ENCODE data around the gene PITPNC1. TPM values are rescaled to one million over a fixed set of nuclear protein-coding genes. Genes with fewer than 3 reads are reported as not detected.
A peak's percentile ranks its signal among the peaks of the same experiment; 100 is the strongest.

The PITPNC1 gene
- total RNA-seq, 4 donors from 2014 or later, result 7.6 to 30.1 (median 15.1) TPM

DNA sequence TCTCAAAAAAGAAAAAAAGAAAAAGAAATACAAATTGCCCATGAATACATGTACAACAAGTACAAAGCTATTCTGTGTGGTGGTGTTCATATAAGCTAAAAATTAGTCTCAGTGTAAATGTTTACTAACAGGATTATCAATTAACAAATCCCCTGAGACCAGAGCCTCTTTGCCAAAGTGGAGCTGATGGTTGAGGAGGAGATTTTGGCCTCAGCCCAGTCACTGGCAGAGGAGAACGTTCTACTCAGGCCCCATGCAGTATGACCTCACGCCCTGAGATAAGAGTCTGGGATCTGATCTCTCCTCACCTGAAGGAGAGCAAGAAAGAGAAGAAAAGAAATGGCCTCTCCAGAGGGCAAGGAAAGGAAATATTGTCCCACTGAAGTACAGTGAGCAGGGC, 305.1 kb downstream of the PITPNC1 start:
- no peak overlapping the region for H3K27ac ChIP-seq
- no peaks in the 10 kb centered on the region for H3K4me1 ChIP-seq
- H3K36me3 ChIP-seq, result no peaks in the 10 kb centered on the region
- no peak for ATAC-seq
- TF ChIP-seq POLR2A (IDR thresholded peaks at IDR 0.05) (no peak), POLR2AphosphoS5 (IDR thresholded peaks at IDR 0.05) (no peak), CTCF (IDR thresholded peaks at IDR 0.05) (no peak), EP300 (IDR thresholded peaks at IDR 0.05) (no peak)
- H3K4me3 ChIP-seq, result no peak overlapping the region
- no peaks in the 10 kb centered on the region for H3K27me3 ChIP-seq
- 48 to 60% methylated on average over 2 of the region's 2 CpGs for WGBS, 2 donors (ENCODE audit: low coverage in 1 of 2)
- H3K9me3 ChIP-seq, result no peaks in the 10 kb centered on the region

- Histone ChIP-seq H3K36me3 (no peaks in the 10 kb centered on the region), H3K9me3 (no peaks in the 10 kb centered on the region), H3K4me1 (peaks cover 0 to 4% (median 0%) of the 10 kb centered on the region in 3 donors), H3K4me3 (no peak overlapping the region), H3K27me3 (no peaks in the 10 kb centered on the region), H3K27ac (no peak overlapping the region)
- ATAC-seq, result no peak
- WGBS, 2 donors (ENCODE audit: low coverage in 1 of 2), result 88 to 100% methylated on average over 3 of the region's 3 CpGs
- no peak for TF ChIP-seq EP300 (IDR thresholded peaks at IDR 0.05)
- TF ChIP-seq CTCF (IDR thresholded peaks at IDR 0.05), result no peak
- TF ChIP-seq POLR2A (IDR thresholded peaks at IDR 0.05), result no peak
- no peak for TF ChIP-seq POLR2AphosphoS5 (IDR thresholded peaks at IDR 0.05)
These were observed 308.3 kb downstream of the PITPNC1 start for GRCh38 chr17:67685351-67685750.

GRCh38 chr17:67686241-67686640, 309.2 kb downstream of the PITPNC1 start:
- no peak overlapping the region for H3K4me3 ChIP-seq
- no peaks in the 10 kb centered on the region for H3K36me3 ChIP-seq
- no peak for ATAC-seq
- no peaks in the 10 kb centered on the region for H3K27me3 ChIP-seq
- TF ChIP-seq POLR2A (IDR thresholded peaks at IDR 0.05) (no peak), POLR2AphosphoS5 (IDR thresholded peaks at IDR 0.05) (no peak), CTCF (IDR thresholded peaks at IDR 0.05) (no peak), EP300 (IDR thresholded peaks at IDR 0.05) (no peak)
- 74 to 75% methylated on average over 2 of the region's 2 CpGs for WGBS, 2 donors (ENCODE audit: low coverage in 1 of 2)
- no peak overlapping the region for H3K27ac ChIP-seq
- H3K9me3 ChIP-seq, result no peaks in the 10 kb centered on the region
- peaks cover 0 to 4% (median 0%) of the 10 kb centered on the region in 3 donors for H3K4me1 ChIP-seq

GRCh38 chr17:67687511-67687910, 310.4 kb downstream of the PITPNC1 start:
- no peak overlapping the region for H3K27ac ChIP-seq
- H3K4me1 ChIP-seq, result peaks cover 0 to 4% (median 0%) of the 10 kb centered on the region in 3 donors
- no peak for TF ChIP-seq POLR2A (IDR thresholded peaks at IDR 0.05)
- no peak for TF ChIP-seq EP300 (IDR thresholded peaks at IDR 0.05)
- TF ChIP-seq POLR2AphosphoS5 (IDR thresholded peaks at IDR 0.05), result no peak
- no peak for TF ChIP-seq CTCF (IDR thresholded peaks at IDR 0.05)
- H3K4me3 ChIP-seq, result no peak overlapping the region
- no peak for ATAC-seq
- no peaks in the 10 kb centered on the region for H3K27me3 ChIP-seq
- 90% methylated on average over 2 of the region's 2 CpGs for WGBS, 2 donors (ENCODE audit: low coverage in 1 of 2)
- H3K9me3 ChIP-seq, result no peaks in the 10 kb centered on the region
- H3K36me3 ChIP-seq, result peaks cover 0 to 4% of the 10 kb centered on the region in 2 donors

GRCh38 chr17:67689534-67690177, 312.6 kb downstream of the PITPNC1 start:
- Histone ChIP-seq H3K27me3 (no peaks in the 10 kb centered on the region), H3K4me1 (peaks cover 0 to 4% (median 0%) of the 10 kb centered on the region in 3 donors), H3K4me3 (no peak overlapping the region), H3K36me3 (peaks cover 0 to 20% of the 10 kb centered on the region in 2 donors), H3K9me3 (no peaks in the 10 kb centered on the region), H3K27ac (no peak overlapping the region)
- TF ChIP-seq CTCF (IDR thresholded peaks at IDR 0.05), result peak; percentile 75 to 92 (median 84)
- no peak for TF ChIP-seq POLR2A (IDR thresholded peaks at IDR 0.05)
- TF ChIP-seq EP300 (IDR thresholded peaks at IDR 0.05), result no peak
- 0 to 17% methylated on average over 1 to 2 of the region's 2 CpGs for WGBS, 2 donors (ENCODE audit: low coverage in 1 of 2)
- peak; percentile 39 for ATAC-seq

All from gastroesophageal sphincter (tissue), 4 donors.